Natural killer cell treated with Interleukin-12 subunit alpha and Interleukin-12 subunit beta and Interleukin-15 and Interleukin-18, amount 100 ng/mL, for 72 hours (primary cell): Measurements from ENCODE around the gene PCSK6. TPM values are rescaled to one million over a fixed set of nuclear protein-coding genes. Genes with fewer than 3 reads are reported as not detected.
"Not testable (repeated sequence)": the region's sequence is repeated elsewhere in the genome, so short reads cannot be mapped to it uniquely, and the experiment has no call there.

Experiments
- ATAC-seq, 2 donors: fragments of 150-1000 bp; cut with Tn5 transposase in 1 of 2; sonication (Bioruptor Pico), chemical (Tn5 transposase) in 1 of 2; 2 replicates each; pipeline ENCODE4 v1.10.0; 2021
- DNase-seq: peaks from one replicate; pipeline ENCODE4 v3.0.0; 2022; ENCODE audit warnings: low spot score
- H3K27ac Mint-ChIP-seq, 2 donors: 1 replicate in 1 of 2; 2 replicates in 1 of 2; pipeline ENCODE4 v1.8.0; 2022; ENCODE audit warnings: mixed read lengths in 2 of 2, mild to moderate bottlenecking in 1 of 2, moderate library complexity in 1 of 2
- H3K27me3 Mint-ChIP-seq, 2 donors: 1 replicate in 1 of 2; 2 replicates in 1 of 2; pipeline ENCODE4 v1.8.0; 2022; ENCODE audit warnings: mixed read lengths in 2 of 2
- H3K36me3 Mint-ChIP-seq: one replicate; pipeline ENCODE4 v1.8.0; 2022; ENCODE audit warnings: mixed read lengths
- H3K4me1 Mint-ChIP-seq, 2 donors: 1 replicate in 1 of 2; 2 replicates in 1 of 2; pipeline ENCODE4 v1.8.0; 2022; ENCODE audit warnings: low read depth in 2 of 2, mixed read lengths in 2 of 2, mild to moderate bottlenecking in 1 of 2
- H3K4me3 Mint-ChIP-seq: one replicate; pipeline ENCODE4 v1.8.0; 2022; ENCODE audit warnings: mixed read lengths
- H3K9me3 Mint-ChIP-seq: 2 replicates; pipeline ENCODE4 v1.8.0; 2022; ENCODE audit warnings: mixed read lengths
- total RNA-seq, 2 donors: library from RNA; stranded (reverse); gene quantifications; one replicate each; pipeline ENCODE4 v1.2.3, GENCODE V29; 2022

PCSK6 gene
- total RNA-seq, 2 donors from 2014 or later: 0.95 TPM; not detected in 1

GRCh38 chr15:101356512-101357172 is 132.9 kb downstream of the PCSK6 start:
- H3K4me1 Mint-ChIP-seq, H3K27ac Mint-ChIP-seq, ATAC-seq, H3K36me3 Mint-ChIP-seq, H3K4me3 Mint-ChIP-seq, DNase-seq, H3K27me3 Mint-ChIP-seq, H3K9me3 Mint-ChIP-seq: not testable (repeated sequence)

GRCh38 chr15:101355678-101356464 is 133.6 kb downstream of the PCSK6 start:
- H3K4me3 Mint-ChIP-seq: no peak overlapping the region

DNA sequence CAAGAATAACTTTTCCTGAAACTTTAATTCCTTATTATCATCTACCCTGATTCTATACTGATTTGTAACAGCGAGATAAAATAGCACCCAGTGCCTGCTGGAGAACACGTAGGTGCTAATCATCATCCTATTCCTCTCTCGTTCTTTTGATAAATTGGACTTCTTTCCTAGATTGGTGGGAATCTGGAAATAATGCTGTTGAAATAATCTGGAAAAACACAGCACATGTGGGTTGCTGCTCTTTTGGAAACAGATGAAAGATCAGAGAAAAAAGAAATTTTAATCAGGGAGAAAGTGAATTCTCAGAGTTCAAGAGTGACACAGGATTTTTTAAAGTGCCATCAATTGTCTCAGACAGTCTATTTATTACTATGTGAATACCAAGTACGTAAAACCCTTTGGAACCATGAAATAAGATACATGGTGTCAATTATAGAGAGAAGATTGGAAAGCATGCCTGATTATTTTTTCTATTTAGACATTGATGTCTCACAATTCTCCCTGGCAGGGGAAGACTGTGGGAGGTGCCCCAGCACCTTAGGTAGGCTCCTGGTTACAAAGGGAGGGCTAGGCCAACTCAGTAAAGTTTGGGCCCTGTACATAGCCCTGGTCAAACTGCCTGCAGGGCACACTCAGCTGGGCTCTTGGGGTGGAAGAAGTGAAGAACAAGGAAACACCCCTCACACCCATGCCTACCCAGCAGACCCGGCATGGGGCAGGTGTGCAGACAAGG is 134.4 kb downstream of the PCSK6 start:
- Mint-ChIP-seq H3K27ac (no peak overlapping the region), H3K27me3 (peaks cover 6 to 14% of the 10 kb centered on the region in 2 donors), H3K4me1 (no peaks in the 10 kb centered on the region), H3K4me3 (no peak overlapping the region), H3K36me3 (no peaks in the 10 kb centered on the region), H3K9me3 (no peaks in the 10 kb centered on the region)
- no peak for ATAC-seq
- DNase-seq: no peak

More at GRCh38 chr15:101355678-101356464, 133.6 kb downstream of the PCSK6 start:
- H3K36me3 Mint-ChIP-seq: no peaks in the 10 kb centered on the region
- no peaks in the 10 kb centered on the region for H3K4me1 Mint-ChIP-seq
- no peak overlapping the region for H3K27ac Mint-ChIP-seq
- H3K27me3 Mint-ChIP-seq: peaks cover 6 to 11% of the 10 kb centered on the region in 2 donors
- ATAC-seq (no peak), DNase-seq (no peak)
- H3K9me3 Mint-ChIP-seq: no peaks in the 10 kb centered on the region

DNA sequence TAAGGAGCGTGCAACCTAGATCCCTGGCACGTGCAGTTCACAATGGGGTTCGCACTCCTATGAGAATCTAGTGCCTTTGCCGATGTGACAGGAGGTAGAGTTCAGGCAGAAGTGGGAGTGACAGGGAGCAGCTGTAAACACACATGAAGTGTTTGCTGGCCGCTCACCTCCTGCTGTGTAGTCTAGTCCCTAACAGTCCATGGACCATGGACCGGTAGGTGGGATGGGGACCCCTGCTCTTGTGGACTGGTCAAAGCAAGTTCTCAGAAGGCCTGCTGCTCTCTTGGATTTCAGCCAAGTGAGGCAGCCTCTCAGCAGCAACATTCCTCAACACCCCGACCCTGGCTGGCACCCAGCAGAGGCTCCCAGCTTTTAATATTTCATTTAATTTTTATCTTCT is 136.3 kb downstream of the PCSK6 start:
- peaks cover 6 to 9% of the 10 kb centered on the region in 2 donors for H3K27me3 Mint-ChIP-seq
- ATAC-seq: no peak
- no peak overlapping the region for H3K27ac Mint-ChIP-seq
- H3K4me3 Mint-ChIP-seq: no peak overlapping the region
- no peaks in the 10 kb centered on the region for H3K36me3 Mint-ChIP-seq
- H3K9me3 Mint-ChIP-seq: no peaks in the 10 kb centered on the region
- no peak for DNase-seq
- no peaks in the 10 kb centered on the region for H3K4me1 Mint-ChIP-seq

GRCh38 chr15:101351736-101352135 is 137.8 kb downstream of the PCSK6 start:
- no peak overlapping the region for H3K27ac Mint-ChIP-seq
- no peaks in the 10 kb centered on the region for H3K9me3 Mint-ChIP-seq
- H3K36me3 Mint-ChIP-seq: no peaks in the 10 kb centered on the region
- peaks cover 6 to 16% of the 10 kb centered on the region in 2 donors for H3K27me3 Mint-ChIP-seq
- no peak overlapping the region for H3K4me3 Mint-ChIP-seq
- DNase-seq (no peak), ATAC-seq (no peak)
- no peaks in the 10 kb centered on the region for H3K4me1 Mint-ChIP-seq

DNA sequence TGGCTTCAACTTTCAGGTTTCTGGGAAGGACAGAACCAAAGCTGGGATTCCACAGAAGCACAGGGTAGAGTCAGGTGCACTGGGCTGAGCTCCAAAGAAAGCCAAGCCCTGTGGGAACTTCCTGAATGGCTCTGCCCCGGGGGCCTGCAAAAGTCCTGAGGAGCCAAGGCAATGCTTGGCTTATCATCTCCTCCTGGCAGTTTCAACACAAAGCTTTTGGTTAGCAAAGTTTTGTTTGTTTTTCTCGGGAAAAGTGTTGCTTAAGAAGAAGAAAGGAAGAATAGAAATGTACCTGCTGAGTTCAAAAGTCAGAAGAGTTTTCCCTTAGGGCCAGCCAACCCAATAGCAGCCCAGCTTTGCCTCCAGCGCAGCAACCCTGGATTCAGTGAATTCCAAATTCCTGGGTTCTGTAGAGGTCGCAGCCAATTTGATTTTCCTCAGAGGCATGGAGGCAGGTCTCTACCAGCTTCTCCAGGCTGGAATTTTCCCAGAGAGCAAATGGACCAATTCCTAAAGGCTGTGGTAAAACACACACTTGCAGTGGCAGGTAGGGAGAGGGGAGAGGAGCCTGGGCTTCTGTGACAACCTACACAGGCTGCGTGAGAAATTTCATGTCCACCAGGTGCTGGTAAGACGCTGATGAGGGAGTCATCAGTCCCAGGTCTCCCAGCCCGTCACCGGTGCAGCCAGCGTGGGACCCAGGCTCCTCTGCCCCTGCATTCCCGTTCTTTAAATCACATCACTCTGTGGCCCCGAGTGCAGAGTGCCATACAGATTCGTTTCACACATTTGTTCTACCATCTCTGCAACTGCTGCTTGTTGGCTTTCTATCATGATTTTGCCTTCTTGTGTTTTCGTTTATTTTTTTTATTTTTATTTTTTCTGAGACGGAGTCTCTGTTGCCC is 140.2 kb downstream of the PCSK6 start:
- no peak overlapping the region for H3K4me3 Mint-ChIP-seq
- no peaks in the 10 kb centered on the region for H3K36me3 Mint-ChIP-seq

DNA sequence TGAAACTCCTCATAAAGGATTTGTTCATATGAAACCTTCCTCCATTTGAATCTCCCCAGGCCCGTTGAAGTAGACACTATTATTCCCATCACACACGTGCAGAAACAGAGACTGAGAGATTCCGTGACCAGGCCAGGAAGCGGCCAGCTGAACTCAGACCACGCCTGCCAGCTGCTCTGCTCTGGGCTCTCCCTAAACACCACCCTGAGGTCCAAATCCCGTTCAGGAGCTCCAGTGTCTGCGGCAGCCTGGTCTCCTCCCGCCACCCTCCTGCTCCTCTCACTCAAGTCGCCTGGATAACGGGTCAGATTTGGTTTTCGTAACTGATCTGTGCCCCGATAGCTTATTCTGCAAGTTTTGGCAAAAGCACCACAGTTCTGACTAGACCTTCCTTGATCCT is 140.9 kb downstream of the PCSK6 start:
- peaks cover 13 to 33% of the 10 kb centered on the region in 2 donors for H3K27me3 Mint-ChIP-seq

More for the DNA sequence above, 140.2 kb downstream of the PCSK6 start:
- no peak for ATAC-seq
- peaks cover 13 to 28% of the 10 kb centered on the region in 2 donors for H3K27me3 Mint-ChIP-seq
- DNase-seq: no peak
- H3K4me1 Mint-ChIP-seq: no peaks in the 10 kb centered on the region
- no peaks in the 10 kb centered on the region for H3K9me3 Mint-ChIP-seq
- H3K27ac Mint-ChIP-seq: no peak overlapping the region

DNA sequence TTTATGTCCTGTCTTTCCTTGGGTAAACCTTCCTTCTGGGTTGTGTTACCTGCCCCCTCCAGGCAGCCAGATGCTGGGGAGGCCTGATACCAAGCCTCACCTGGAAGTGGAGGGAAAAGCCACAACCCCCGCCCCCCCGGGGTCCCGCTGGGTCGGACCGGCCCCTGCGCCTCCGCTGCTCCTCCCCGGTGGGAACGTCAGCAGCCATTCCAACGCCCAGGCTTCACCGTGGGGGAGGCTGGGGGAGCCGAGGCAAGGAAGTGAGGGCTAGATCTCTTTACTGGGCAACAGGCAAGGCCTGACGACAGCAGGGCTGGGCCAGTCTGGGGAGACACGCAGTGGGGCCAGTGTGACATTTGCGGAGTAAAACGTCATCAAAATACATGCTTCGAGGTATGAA is 141.5 kb downstream of the PCSK6 start:
- no peak for DNase-seq
- Mint-ChIP-seq H3K4me3 (no peak overlapping the region), H3K27ac (no peak overlapping the region), H3K9me3 (no peaks in the 10 kb centered on the region), H3K27me3 (peaks cover 15 to 39% of the 10 kb centered on the region in 2 donors), H3K36me3 (no peaks in the 10 kb centered on the region), H3K4me1 (no peaks in the 10 kb centered on the region)
- ATAC-seq: no peak

More for the DNA sequence above, 140.9 kb downstream of the PCSK6 start:
- no peak for DNase-seq
- ATAC-seq: no peak
- no peaks in the 10 kb centered on the region for H3K9me3 Mint-ChIP-seq
- H3K4me3 Mint-ChIP-seq: no peak overlapping the region
- no peak overlapping the region for H3K27ac Mint-ChIP-seq
- no peaks in the 10 kb centered on the region for H3K4me1 Mint-ChIP-seq
- no peaks in the 10 kb centered on the region for H3K36me3 Mint-ChIP-seq

- no peak for DNase-seq
- H3K27me3 Mint-ChIP-seq: peaks cover 13 to 40% of the 10 kb centered on the region in 2 donors
- no peaks in the 10 kb centered on the region for H3K4me1 Mint-ChIP-seq
- no peak overlapping the region for H3K27ac Mint-ChIP-seq
- H3K4me3 Mint-ChIP-seq: no peak overlapping the region
- no peaks in the 10 kb centered on the region for H3K9me3 Mint-ChIP-seq
- no peak for ATAC-seq
- no peaks in the 10 kb centered on the region for H3K36me3 Mint-ChIP-seq
Observed at GRCh38 chr15:101347454-101347853, 142.1 kb downstream of the PCSK6 start.

- no peak for ATAC-seq
- no peaks in the 10 kb centered on the region for H3K9me3 Mint-ChIP-seq
Observed at GRCh38 chr15:101346928-101347327, 142.6 kb downstream of the PCSK6 start.

GRCh38 chr15:101342056-101342455 is 147.5 kb downstream of the PCSK6 start:
- Mint-ChIP-seq H3K4me1 (no peaks in the 10 kb centered on the region), H3K9me3 (no peaks in the 10 kb centered on the region), H3K36me3 (peaks cover 4% of the 10 kb centered on the region), H3K27me3 (peaks cover 25 to 36% of the 10 kb centered on the region in 2 donors), H3K27ac (no peak overlapping the region), H3K4me3 (no peak overlapping the region)
- DNase-seq (no peak), ATAC-seq (no peak)

More at GRCh38 chr15:101346928-101347327, 142.6 kb downstream of the PCSK6 start:
- H3K4me1 Mint-ChIP-seq: no peaks in the 10 kb centered on the region
- H3K27ac Mint-ChIP-seq: no peak overlapping the region
- H3K27me3 Mint-ChIP-seq: peaks cover 12 to 40% of the 10 kb centered on the region in 2 donors
- no peaks in the 10 kb centered on the region for H3K36me3 Mint-ChIP-seq
- no peak overlapping the region for H3K4me3 Mint-ChIP-seq
- no peak for DNase-seq

GRCh38 chr15:101338502-101339057 is 150.9 kb downstream of the PCSK6 start:
- Mint-ChIP-seq H3K4me3 (no peak overlapping the region), H3K36me3 (peaks cover 6% of the 10 kb centered on the region), H3K9me3 (no peaks in the 10 kb centered on the region), H3K27me3 (peaks cover 15 to 16% of the 10 kb centered on the region in 2 donors), H3K27ac (no peak overlapping the region), H3K4me1 (peaks cover 6 to 12% of the 10 kb centered on the region in 2 donors)
- no peak for ATAC-seq
- no peak for DNase-seq

GRCh38 chr15:101337976-101338375 is 151.5 kb downstream of the PCSK6 start:
- ATAC-seq (no peak), DNase-seq (no peak)
- no peak overlapping the region for H3K27ac Mint-ChIP-seq
- H3K27me3 Mint-ChIP-seq: peaks cover 10 to 13% of the 10 kb centered on the region in 2 donors
- peaks cover 11 to 18% of the 10 kb centered on the region in 2 donors for H3K4me1 Mint-ChIP-seq
- H3K4me3 Mint-ChIP-seq: no peak overlapping the region
- H3K36me3 Mint-ChIP-seq: peaks cover 10% of the 10 kb centered on the region
- H3K9me3 Mint-ChIP-seq: peaks cover 3% of the 10 kb centered on the region
